NCI-H345 treated with DMSO at 0.1 percent for 48 hours (cell line): ENCODE results near the gene CYP27B1.

Source experiments
- DNase-seq: peaks from one replicate; lab custom pipeline; 2025; ENCODE audit not compliant: unreplicated experiment; lab: John Stamatoyannopoulos, UW

Gene CYP27B1

GRCh38 chr12:57766464-57767304, at the start of gene CYP27B1:
CYP27B1 (minus strand) TSS chr12:57767078; CDS start chr12:57767041, 37 bp downstream.
- DNase-seq, result no peak

GRCh38 chr12:57816001-57816854, 49.4 kb upstream of the CYP27B1 start:
- DNase-seq, result peak; percentile 54

- DNase-seq, result peak; percentile 69
These were observed 48.5 kb upstream of the CYP27B1 start for GRCh38 chr12:57815177-57816000.

GRCh38 chr12:57813971-57814772, 47.3 kb upstream of the CYP27B1 start:
- DNase-seq, result no peak

GRCh38 chr12:57813111-57813970, 46.5 kb upstream of the CYP27B1 start:
- DNase-seq, result no peak

GRCh38 chr12:57811028-57811755, 44.3 kb upstream of the CYP27B1 start:
- no peak for DNase-seq

GRCh38 chr12:57810450-57810849, 43.6 kb upstream of the CYP27B1 start:
- DNase-seq, result no peak

- no peak for DNase-seq
These were observed 42.5 kb upstream of the CYP27B1 start for GRCh38 chr12:57809425-57809824.

GRCh38 chr12:57808351-57808750, 41.5 kb upstream of the CYP27B1 start:
- no peak for DNase-seq

- DNase-seq, result no peak
These were observed 40.4 kb upstream of the CYP27B1 start for GRCh38 chr12:57807285-57807684.

- no peak for DNase-seq
These were observed 39.8 kb upstream of the CYP27B1 start for GRCh38 chr12:57806677-57807076.

GRCh38 chr12:57803319-57803893, 36.5 kb upstream of the CYP27B1 start:
- DNase-seq, result no peak

- DNase-seq, result no peak
These were observed 35.7 kb upstream of the CYP27B1 start for GRCh38 chr12:57802607-57803006.

- no peak for DNase-seq
These were observed 34.1 kb upstream of the CYP27B1 start for GRCh38 chr12:57800965-57801364.

GRCh38 chr12:57797933-57798332, 31.1 kb upstream of the CYP27B1 start:
- DNase-seq, result no peak

GRCh38 chr12:57796996-57797395, 30.1 kb upstream of the CYP27B1 start:
- no peak for DNase-seq

GRCh38 chr12:57795354-57795753, 28.5 kb upstream of the CYP27B1 start:
- no peak for DNase-seq

GRCh38 chr12:57793920-57794319, 27.0 kb upstream of the CYP27B1 start:
- no peak for DNase-seq
